Stimulated activated CD4-positive, alpha-beta T cell treated with anti-CD3 and anti-CD28 coated beads, Interleukin-12 subunit alpha, Interleukin-12 subunit beta, amount 100 ng/mL, for 24 hours (primary cell): Measurements from ENCODE around the gene FAM47E.

Source experiments
- DNase-seq, 2 experiments: peaks; one replicate each; pipeline ENCODE4 v3.0.0-alpha.2; 2020; ENCODE audit warnings: low read depth in 2 of 2

FAM47E gene

DNA sequence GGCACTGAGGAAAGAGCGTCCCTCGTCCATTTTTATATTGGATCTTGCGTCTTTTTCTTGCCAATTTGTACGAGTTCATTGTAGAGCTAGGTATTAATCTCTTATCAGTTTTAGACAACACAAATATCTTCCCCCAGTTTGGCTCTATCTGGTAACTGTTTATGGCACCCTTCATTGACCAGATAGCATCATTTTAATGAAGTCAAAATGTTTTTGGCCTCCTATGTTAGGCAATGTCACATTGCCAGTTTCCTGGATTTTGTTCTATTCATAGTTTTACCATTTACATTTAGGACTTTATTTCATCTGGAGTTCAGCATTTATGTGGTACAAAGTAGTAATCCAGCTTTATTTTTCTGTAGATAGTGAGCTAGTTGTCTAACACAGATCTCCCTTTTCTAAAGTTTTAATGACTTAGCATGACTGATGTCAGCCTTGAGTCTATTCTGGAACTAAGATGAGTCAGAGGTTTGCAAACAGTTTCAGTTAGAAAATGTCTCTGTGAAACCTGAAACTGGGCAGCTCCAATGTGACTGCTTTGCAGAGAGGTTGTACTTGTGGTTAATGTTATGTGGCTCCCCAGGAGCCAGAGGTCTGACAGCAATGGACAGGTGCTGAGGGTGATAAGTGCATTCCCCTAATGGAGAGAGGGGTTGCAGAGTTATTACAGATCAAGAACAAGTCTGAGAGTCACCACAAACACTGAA, 49.7 kb downstream of the FAM47E start:
- peak in 1 of 2 experiments; percentile 15 for DNase-seq

DNA sequence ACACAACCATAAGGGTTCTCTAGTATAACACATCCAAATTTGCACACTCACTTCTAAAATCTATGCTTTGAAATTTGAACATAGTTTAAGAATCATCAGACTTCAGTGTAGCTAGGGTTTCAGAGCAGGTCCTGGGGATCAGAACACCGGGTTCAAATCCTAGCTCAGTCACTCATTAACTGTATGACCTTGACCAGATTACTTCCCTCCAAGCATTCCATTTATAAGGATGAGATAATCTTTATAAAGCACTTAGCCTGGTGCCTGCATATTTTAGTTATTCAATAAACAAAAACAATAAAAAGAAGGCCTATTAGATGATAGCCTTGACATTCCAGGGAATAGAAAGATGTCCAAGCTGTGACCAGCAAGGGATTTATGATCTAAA, 50.2 kb downstream of the FAM47E start:
- no peak for DNase-seq

DNA sequence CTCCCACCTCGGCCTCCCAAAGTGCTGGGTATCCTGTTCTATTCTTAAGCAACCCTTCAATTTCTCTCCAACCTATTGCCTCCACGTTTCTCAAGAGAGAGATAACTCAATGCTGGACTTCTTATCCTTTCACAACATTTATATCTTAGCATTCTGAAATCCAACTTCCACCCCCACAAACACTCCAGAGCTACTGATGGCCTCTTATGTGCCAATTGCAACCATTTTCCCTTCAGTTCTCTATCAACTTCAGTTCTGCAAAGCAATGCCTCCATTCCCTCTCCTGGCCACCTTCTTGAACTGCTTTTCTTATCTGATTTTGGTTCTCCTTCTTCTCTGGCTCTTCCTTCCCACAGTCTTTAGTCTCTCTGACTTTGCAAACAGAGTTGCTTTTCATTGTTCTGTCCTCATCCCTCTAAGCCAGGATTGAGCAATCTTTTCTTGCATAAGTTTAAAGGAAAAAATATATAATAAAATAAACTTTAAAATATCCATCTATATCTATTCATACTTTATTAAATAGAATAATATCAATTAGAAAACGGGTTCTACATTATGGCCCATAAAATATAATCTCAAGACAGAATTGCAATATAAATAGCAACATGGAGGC, 51.4 kb downstream of the FAM47E start:
- DNase-seq, result no peak

DNA sequence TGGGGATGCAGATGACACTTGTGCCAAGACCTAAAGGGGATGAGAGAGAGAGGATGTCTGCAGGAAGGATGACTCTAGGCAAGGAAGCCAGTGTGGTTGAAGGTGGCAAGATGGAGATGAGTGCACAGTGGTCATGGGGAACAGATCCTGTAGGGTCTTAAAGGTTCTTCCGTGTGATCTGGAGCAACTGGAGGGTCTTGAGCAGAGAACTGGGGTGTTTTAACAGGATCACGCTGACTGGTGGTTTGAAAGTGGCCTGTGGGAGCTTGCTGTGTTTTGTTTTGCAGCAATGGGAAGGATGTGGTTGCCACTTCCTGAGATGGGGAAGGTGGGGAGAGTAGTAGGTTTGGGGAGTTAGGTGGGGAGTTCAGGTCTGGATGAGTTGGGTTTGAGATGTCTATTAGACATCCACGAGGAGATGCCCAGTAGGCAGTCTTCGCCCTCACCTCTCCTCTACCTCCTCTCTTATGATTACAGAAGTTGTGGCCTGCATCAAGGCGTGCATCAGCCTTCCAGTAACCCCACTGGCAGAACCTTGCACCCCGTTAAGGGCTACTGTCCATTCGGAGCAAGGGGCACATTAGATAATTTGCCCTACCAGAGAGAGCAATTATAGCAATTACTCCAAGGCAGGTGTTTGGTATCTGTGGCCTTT, 53.6 kb downstream of the FAM47E start:
- no peak for DNase-seq

DNA sequence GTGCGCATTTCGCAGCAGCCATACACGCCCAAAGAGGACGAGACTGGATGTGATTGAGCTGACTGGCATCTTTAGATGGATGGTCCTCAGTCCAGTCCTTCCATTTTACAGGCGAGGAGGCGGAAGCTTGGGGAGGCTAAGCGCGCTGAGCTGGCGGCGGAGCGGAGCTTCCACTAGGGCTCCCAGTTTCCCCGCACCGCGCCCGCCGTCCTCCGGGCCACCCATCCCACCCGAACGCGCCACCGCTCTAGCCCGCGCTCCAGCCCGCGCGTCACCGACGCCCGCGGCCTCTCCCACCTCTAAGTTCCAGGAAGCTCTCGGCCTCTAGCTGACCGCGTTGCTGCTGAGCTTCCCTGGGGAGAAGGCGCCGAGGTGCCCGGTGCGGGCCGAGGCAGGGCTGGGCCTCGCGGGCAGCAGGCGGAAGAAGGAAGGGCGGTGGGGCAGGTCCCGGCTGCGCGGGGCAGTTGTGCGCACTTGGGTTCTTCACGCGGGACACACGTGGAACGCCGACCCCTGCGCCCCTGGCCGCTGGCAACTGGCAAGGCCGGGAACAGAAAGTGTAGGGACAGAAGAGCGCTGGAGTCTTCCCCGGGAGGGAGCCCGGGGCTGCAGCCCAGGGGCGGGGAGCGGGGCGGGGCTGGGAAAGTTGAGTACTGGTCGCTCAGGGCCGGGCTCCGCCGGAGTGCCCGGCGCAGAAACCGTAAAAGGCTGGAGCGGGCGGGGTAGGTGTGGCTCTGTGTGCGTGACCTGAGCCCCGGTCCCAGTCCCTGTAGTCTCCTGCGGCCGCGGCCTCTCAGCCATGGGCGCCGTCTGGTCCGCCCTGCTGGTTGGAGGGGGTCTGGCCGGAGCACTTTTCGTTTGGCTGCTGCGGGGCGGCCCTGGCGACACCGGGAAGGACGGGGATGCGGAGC, 54.7 kb downstream of the FAM47E start, which contains the start of gene STBD1:
TSS of gene STBD1 (plus strand) at position 763 of the 911 bp plus-strand sequence. CDS start at position 800, 37 bp downstream.
- peak in 1 of 2 experiments; percentile 24 for DNase-seq

DNA sequence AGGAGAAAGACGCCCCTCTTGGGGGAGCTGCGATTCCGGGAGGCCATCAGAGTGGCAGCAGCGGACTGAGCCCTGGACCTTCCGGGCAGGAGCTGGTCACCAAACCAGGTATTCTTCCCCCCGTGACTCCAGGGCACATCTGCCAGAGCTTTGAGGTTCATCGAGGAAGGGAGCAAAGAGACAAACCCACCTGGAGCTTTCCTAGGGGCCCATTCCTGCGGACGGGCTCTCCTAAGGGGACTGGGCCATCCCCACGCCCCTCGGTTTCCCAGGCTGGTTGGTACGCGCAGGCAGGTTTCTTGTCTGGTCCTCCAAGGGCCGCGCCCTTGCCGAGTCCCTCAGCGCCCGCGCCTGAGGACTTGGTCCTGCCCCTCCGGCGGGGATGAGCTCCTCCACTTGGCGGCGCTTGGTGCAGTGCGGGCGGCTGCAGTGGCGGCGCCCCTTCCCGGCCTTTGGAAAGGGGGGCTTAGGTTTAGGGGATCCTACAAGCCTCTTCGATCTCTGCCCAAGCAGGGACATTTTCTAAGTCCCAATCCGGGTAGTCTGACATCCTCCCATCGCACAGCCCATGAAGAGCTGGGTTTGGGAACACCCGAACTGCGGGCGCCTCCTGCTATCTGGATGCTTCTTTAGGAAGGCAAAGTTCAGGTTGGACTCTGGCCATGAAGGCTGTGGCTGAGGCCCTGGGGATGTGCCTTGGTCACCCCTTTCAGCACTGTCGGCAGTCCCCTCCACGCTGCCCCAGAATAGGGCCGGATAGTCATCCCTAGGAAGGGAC, 55.5 kb downstream of the FAM47E start:
- DNase-seq, result no peak

DNA sequence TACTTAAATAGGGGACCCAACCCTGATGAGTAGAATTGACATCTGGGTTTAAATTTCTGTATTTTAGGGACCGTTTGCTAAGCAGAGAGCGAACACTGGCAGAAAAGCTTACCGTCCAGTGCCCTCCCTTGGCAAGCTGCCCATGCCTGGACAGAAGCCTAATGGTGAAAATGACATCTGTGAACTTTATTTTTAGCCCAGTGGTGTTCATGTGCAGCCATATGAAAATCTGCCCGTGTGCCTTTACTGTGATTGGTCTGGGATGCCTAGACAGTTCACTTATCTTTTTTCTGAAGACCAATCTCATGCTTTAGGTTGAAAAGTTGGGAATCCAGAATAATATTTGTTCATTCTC, 56.1 kb downstream of the FAM47E start:
- no peak for DNase-seq

DNA sequence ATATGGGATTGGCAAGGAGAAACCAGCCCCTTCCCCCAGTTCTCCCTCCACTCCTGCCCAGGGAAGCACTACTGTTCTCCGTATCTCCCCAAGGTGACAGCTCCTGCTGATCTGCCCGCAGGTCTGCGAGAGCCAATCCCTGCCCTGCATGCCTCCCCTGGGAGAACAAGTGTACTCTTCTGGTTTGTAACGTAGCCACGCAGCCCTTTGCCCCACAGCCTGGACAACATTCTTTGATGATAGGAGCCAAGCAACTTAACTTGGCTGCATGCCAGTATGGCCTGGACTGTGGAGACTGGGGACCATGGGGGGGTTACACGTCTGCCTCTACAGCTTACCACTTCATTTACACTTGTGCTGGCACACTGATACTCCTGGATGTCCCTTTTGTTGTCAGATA, 57.0 kb downstream of the FAM47E start:
- DNase-seq, result no peak

DNA sequence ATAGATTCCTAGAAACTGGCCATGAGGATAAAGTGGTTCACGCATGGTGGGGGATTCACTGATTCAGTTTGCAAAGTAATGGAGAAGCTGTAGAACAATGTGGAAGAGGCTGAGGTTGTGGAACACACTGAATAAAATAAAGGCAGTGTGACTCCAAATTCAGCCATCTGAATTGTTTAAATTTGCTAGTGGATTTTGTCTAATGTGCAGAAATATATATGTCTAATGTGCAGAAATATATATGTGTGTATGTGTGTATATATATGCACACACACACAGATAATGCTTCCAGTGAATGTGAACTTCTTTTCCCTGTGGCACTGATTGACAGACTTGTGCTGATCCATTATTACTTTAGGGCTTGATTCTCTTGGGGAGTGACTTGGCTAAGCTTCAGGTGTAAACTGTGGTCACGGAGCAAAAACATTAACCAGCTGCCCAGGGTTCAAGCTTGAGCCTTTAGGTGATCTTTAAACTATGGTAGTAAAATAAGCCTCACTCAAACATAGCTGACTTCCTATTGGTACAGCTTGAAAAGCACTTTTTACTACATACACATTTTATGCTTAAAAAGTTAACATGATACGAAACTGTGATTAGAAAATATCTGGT, 58.5 kb downstream of the FAM47E start:
- DNase-seq, result no peak

DNA sequence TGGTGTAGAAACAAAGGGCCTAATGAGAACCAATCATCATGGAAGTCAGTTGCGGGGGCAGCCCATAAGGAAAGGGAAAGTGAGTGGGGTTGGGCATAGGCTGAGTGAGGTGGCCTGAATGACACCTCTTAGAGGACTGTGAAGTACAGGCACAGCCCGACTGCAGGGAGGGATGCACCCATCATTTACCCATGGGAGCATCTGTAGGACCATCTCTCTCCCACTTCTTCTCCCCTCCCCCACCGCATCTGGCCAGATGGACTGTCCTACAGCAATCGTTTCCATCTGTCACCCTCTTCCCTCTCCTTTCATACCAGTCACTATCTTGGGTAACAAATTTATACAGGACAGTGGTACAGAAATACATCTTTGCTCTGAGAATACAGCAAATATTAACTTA, 59.2 kb downstream of the FAM47E start:
- no peak for DNase-seq

DNA sequence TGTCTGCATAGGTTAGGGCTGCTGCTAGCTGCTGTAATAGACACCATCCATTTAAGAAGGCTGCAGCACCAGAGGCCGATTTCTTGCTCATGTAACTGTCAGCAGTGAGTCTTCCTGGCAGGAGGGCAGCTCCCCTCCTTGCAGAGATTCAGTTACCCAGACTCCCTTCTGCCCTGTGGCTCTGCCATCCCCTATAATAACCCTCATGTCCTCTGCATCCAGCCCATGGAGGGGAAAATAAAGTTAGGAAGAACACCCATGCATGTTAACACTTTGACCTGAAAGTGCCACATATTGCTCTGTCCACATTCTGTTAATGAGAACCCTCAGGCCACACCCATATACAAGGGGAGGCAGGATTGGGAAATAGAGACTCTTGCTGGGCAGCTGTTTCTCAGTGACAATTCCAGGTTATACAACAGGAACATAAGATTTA, 60.4 kb downstream of the FAM47E start:
- DNase-seq, result no peak

DNA sequence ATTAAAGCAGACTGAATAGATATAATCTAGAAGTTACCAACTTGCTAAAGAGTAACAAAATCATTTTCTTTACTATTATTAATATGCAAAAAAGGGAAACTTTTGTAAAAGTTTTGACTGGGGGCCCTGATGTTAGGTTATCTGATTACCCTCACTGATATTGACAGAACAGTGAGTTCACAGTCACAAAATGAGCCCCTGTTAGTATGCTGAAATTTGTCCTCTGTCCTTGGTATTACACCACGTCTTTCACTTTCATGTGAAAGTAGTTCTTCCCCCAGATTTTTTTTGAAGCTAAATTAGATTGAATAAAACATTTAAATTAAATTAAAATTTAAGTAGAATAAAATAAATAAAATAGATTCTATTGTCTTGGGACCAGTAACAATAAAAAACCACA, 60.9 kb downstream of the FAM47E start:
- DNase-seq, result no peak

DNA sequence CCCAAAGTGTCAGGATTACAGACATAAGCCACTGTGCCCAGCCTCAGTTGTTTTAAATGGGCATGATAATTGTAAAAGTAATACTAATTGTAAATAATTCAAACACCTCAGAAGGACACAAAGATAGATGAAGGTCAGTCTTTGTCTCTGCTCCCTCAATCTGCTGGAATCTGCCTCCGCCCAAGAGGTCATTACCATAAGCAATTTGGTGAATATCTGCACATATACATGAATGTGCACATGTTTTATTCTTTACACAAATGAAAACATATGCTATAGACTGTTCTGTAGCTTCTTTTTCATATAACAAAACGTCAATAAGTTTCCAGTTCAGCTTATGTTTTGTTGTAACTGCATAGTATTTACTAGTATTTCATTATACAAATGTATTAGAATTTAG, 62.0 kb downstream of the FAM47E start:
- no peak for DNase-seq

DNA sequence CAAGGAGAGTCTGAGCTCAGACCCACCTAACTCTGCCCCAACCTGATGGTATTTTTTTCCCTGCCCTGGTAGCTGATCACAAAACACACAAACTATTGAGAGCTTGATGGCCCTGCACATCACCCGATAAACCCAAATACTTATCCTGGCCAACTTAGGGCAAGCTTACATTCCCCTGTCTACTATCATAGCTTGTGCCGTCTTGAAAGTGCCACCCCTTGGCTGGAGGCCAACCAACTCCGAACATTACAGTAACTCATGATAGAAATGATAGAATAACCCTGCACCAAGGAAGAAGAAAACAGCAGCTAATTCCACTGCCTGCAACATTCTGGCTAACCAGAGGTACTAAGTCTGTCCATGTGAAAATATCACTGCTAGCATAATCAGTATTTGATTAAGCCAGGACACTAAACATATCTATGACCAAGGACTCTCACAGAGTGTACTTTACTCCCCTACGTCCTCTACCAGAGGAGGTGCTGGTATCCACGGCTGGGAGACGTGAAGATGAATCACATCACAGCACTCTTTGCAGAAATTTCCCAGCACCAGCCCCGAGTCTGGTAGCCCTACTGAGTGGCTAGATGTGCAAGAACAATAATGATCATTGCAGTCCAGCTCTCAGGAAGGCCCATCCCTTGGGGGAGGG, 63.9 kb downstream of the FAM47E start:
- DNase-seq, result no peak

DNA sequence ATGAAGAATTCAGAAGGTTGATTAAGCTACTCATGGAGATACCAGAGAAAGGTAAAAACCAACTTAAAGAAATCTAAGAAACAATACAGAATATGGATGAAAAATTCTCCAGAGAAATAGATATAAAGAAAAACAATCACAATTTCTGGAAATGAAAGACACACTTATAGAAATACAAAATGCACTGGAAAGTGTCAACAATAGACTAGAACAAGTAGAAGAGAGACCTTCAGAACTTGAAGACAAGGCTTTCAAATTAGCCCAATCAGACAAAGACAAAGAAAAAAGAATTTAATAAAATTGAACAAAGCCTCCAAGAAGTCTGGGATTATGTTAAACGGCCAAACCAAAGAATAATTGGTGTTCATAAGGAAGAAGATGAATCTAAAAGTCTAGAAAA, 64.6 kb downstream of the FAM47E start:
- no peak for DNase-seq

DNA sequence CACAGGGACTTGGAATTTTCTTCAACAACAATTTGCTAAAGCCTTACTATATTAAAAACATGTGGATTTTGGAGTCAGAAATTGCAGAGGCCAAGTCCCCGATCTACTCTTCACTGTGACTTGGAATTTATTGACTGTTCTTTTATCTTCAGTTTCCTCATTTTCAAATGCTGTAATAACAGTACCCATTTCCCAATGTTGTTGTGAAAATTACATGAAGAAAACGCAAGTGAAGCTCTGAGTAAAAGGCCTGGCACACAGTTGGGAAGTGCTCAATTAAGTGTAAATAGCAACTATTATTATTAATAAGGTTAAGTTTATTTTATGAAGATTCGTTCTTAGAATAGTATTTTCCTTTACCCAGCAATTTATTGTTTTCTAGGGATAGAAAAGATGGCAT, 70.7 kb downstream of the FAM47E start:
- DNase-seq, result no peak

DNA sequence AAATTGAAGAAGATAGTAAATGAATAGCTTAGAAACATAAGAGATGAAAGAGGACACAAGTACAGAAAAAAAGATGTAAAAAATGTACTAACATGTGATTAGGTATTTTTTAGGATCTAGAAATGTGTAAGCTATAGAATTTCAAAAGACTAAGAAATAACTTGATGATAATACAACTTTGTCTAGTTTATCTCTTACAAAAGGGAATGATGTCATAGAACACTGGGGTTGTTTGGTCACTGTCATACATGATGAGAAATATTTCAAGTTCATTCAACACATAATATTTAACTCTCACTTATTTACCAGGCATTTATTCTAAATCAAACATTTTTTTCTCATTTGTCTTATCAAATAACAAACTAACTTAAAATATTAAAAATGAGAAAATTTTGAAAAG, 73.6 kb downstream of the FAM47E start:
- DNase-seq, result no peak

DNA sequence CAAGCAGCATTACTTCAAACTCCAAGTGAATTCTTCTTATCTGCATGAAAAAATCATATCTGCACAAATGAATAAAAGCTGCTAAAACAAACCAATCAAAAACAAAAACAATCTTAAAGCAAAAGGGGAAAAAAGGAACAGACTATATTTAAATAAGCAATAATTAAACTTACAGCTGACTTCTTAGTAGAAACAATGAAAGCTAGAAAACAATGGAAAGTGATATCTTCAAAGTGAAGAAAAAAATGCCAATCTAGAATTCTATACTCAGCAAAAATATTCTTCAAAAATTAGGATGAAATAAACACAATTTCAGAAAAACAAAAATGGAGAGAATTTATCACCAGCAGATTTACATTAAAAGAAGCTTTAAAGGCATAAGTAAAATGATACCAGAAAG, 75.0 kb downstream of the FAM47E start:
- DNase-seq, result no peak
